Testis (tissue), 3 donors: ENCODE measurements around the gene EPHA7. TPM values are rescaled to one million over a fixed set of nuclear protein-coding genes. Genes with fewer than 3 reads are reported as not detected.

Experiments
- DNase-seq: peaks from one replicate; pipeline ENCODE4 v3.0.0-alpha.2; 2019
- H3K27ac ChIP-seq, 2 donors: fragments of 200-600 bp; sonication (generic); one replicate each; pipeline ENCODE4 v1.5.1; 2019
- H3K27me3 ChIP-seq: fragments of 200-600 bp; sonication (generic); one replicate; pipeline ENCODE4 v1.5.1; 2019
- H3K36me3 ChIP-seq: fragments of 200-600 bp; sonication (generic); one replicate; pipeline ENCODE4 v1.5.1; 2017; ENCODE audit warnings: low read depth; ENCODE audit errors: missing control alignments
- H3K4me1 ChIP-seq: fragments of 200-600 bp; sonication (generic); one replicate; pipeline ENCODE4 v1.5.1; 2019
- H3K4me3 ChIP-seq, 2 donors: fragments of 200-600 bp; sonication (generic); one replicate each; pipeline ENCODE4 v1.5.1; 2017 to 2019
- H3K9me3 ChIP-seq: fragments of 200-600 bp; sonication (generic); one replicate; pipeline ENCODE4 v1.5.1; 2017
- CTCF ChIP-seq, 3 experiments: fragments of 450-650 bp in 2 of 3; fragments of 200-600 bp in 1 of 3; sonication (generic) in 1 of 3; IDR thresholded peaks; one replicate each; pipeline ENCODE4 v1.5.1; 2016 to 2019; ENCODE audit warnings: antibody characterized with exemption in 3 of 3, mild to moderate bottlenecking in 2 of 3, moderate library complexity in 1 of 3
- POLR2A ChIP-seq: fragments of 450-650 bp; IDR thresholded peaks from one replicate; pipeline ENCODE4 v1.6.1; 2017; ENCODE audit warnings: antibody characterized with exemption, mild to moderate bottlenecking, moderate library complexity
- WGBS, 2 donors: methylation state at CpG; one replicate each; pipeline ENCODE4 v1.1.5; 2018; 5-methylcytosine and 5-hydroxymethylcytosine counted together
- intact Hi-C: fragments of 100-400 bp; cut with DNase I; formaldehyde crosslinking; loops from one replicate; pipeline ENCODE4 v1.15.1; 2023; ENCODE audit warnings: low total_unique reads
- polyA plus RNA-seq: library from polyadenylated mRNA; stranded (reverse); fragments of 350-450 nt; fragmentation: Illumina TruSeq; extraction: RNeasy Lipid Tissue Mini Kit (QIAGEN cat#74804); gene quantifications from one replicate; pipeline ENCODE4 v1.2.3, GENCODE V29; 2014; ENCODE audit warnings: low read depth, low replicate concordance; ENCODE audit not compliant: insufficient read depth
- total RNA-seq, 2 donors: library from RNA; depleted of rRNA; stranded (reverse); fragments of >200 nt; gene quantifications; one replicate each; pipeline ENCODE4 v1.2.3, GENCODE V29; 2016

Gene EPHA7
- total and polyA plus RNA-seq, 3 donors from 2014 or later: 3.4 to 7.2 (median 4.8) TPM

GRCh38 chr6:93278241-93278640 lies 141.1 kb downstream of the EPHA7 start:
- Histone ChIP-seq H3K27me3 (no peaks in the 10 kb centered on the region), H3K4me1 (no peaks in the 10 kb centered on the region), H3K27ac (no peak overlapping the region), H3K36me3 (no peaks in the 10 kb centered on the region), H3K9me3 (no peaks in the 10 kb centered on the region), H3K4me3 (no peak overlapping the region)
- intact Hi-C loops: no loop called here
- no peak for TF ChIP-seq POLR2A
- no peak for TF ChIP-seq CTCF (IDR thresholded peaks at IDR 0.05)
- DNase-seq: no peak

GRCh38 chr6:93272896-93273295 lies 146.5 kb downstream of the EPHA7 start:
- H3K4me3 ChIP-seq: no peak overlapping the region
- H3K4me1 ChIP-seq: no peaks in the 10 kb centered on the region
- no peaks in the 10 kb centered on the region for H3K27me3 ChIP-seq
- 66 to 68% methylated on average over 2 of the region's 2 CpGs for WGBS, 2 donors
- no peak for DNase-seq
- no peak overlapping the region for H3K27ac ChIP-seq
- no peaks in the 10 kb centered on the region for H3K36me3 ChIP-seq
- TF ChIP-seq POLR2A (no peak), CTCF (IDR thresholded peaks at IDR 0.05) (no peak)
- intact Hi-C loops: no loop called here
- H3K9me3 ChIP-seq: no peaks in the 10 kb centered on the region

GRCh38 chr6:93272211-93272610 lies 147.1 kb downstream of the EPHA7 start:
- 84 to 92% methylated on average over 4 of the region's 4 CpGs for WGBS, 2 donors
- Histone ChIP-seq H3K36me3 (no peaks in the 10 kb centered on the region), H3K4me1 (no peaks in the 10 kb centered on the region), H3K4me3 (no peak overlapping the region), H3K27me3 (no peaks in the 10 kb centered on the region), H3K27ac (no peak overlapping the region), H3K9me3 (no peaks in the 10 kb centered on the region)
- intact Hi-C loops: no loop called here
- TF ChIP-seq POLR2A (no peak), CTCF (IDR thresholded peaks at IDR 0.05) (no peak)
- DNase-seq: no peak

GRCh38 chr6:93266116-93266817 lies 153.1 kb downstream of the EPHA7 start:
- no peak overlapping the region for H3K27ac ChIP-seq
- H3K9me3 ChIP-seq: no peaks in the 10 kb centered on the region
- H3K36me3 ChIP-seq: no peaks in the 10 kb centered on the region
- no peak for TF ChIP-seq POLR2A
- TF ChIP-seq CTCF (IDR thresholded peaks at IDR 0.05): no peak
- 76 to 86% methylated on average over 3 of the region's 3 CpGs for WGBS, 2 donors
- DNase-seq: no peak
- intact Hi-C loops: no loop called here
- H3K4me3 ChIP-seq: no peak overlapping the region
- H3K27me3 ChIP-seq: no peaks in the 10 kb centered on the region
- no peaks in the 10 kb centered on the region for H3K4me1 ChIP-seq

GRCh38 chr6:93260881-93261280 lies 158.5 kb downstream of the EPHA7 start:
- no peaks in the 10 kb centered on the region for H3K4me1 ChIP-seq
- H3K9me3 ChIP-seq: no peaks in the 10 kb centered on the region
- TF ChIP-seq CTCF (IDR thresholded peaks at IDR 0.05) (no peak), POLR2A (no peak)
- DNase-seq: no peak
- intact Hi-C loops: no loop called here
- H3K4me3 ChIP-seq: no peak overlapping the region
- no peaks in the 10 kb centered on the region for H3K27me3 ChIP-seq
- no peaks in the 10 kb centered on the region for H3K36me3 ChIP-seq
- WGBS, 2 donors: 38 to 71% methylated on average over 2 of the region's 2 CpGs
- H3K27ac ChIP-seq: no peak overlapping the region
